Measurements from ENCODE around the gene PSMD1.

Gene PSMD1

DNA sequence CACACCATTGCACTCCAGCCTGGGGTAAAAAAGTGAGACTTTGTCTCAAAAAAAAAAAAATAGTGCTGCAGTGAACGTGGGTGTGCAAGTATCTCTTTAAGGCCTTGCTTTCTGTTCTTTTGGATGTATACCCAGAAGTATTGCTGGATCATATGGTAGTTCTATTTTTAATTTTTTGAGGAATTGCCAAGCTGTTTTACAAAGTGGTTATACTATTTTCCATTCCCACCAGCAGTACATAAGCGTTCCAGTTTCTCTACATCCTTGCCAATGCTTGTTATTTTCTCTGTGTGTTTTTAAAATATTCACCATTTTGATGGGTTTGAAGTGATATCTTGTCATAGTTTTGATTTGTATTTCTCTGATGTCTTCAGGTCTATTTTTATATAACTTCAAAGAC is 154.8 kb downstream of the PSMD1 start:
- no peak for DNase-seq (ENCODE audit: low read depth)

- DNase-seq (ENCODE audit: low read depth): no peak
These were observed 155.7 kb downstream of the PSMD1 start for GRCh38 chr2:231212329-231212845.

GRCh38 chr2:231213931-231214642 is 157.4 kb downstream of the PSMD1 start:
- DNase-seq (ENCODE audit: low read depth): no peak

GRCh38 chr2:231218366-231218765 is 161.7 kb downstream of the PSMD1 start:
- no peak for DNase-seq (ENCODE audit: low read depth)

DNA sequence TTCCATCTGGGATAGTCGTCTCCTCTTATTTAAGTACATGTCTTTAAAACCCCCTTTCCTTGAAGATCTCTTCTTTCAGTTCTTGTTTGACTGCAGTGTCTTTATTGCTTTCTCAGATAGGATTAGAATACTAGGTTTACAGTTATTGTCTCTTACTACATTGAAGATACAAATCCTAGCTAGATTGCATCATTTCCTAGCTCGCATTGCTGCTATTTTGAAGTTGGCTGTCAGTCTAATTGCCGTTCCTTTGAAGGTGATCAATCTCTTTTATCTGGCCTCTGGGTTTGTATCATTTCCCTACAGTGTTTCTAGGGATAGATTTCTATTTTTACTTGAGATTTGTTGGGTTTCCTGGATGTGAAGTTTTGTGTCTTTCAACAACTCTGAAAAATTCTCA is 162.6 kb downstream of the PSMD1 start:
- DNase-seq (ENCODE audit: low read depth): no peak

- no peak for DNase-seq (ENCODE audit: low read depth)
These were observed 165.1 kb downstream of the PSMD1 start for GRCh38 chr2:231221761-231222160.

Data from activated T-cell treated with anti-CD3 and anti-CD28 coated beads for 24 hours (primary cell).